Ascending aorta (tissue), 2 donors: ENCODE measurements around the gene SEC22B. TPM values are rescaled to one million over a fixed set of nuclear protein-coding genes. Genes with fewer than 3 reads are reported as not detected.
A peak's percentile ranks its signal among the peaks of the same experiment; 100 is the strongest.
"Not testable (repeated sequence)": the region's sequence is repeated elsewhere in the genome, so short reads cannot be mapped to it uniquely, and the experiment has no call there.

ENCODE experiments used
- DNase-seq, 2 donors: peaks; one replicate each; pipeline ENCODE4 v3.0.0-alpha.2; 2019; ENCODE audit warnings: low spot score in 2 of 2
- H3K27ac ChIP-seq, 2 donors: fragments of 200-600 bp; sonication (generic); one replicate each; pipeline ENCODE4 v1.5.1; 2016 to 2017; ENCODE audit warnings: mild to moderate bottlenecking in 1 of 2
- H3K27me3 ChIP-seq: fragments of 200-600 bp; sonication (generic); one replicate; pipeline ENCODE4 v1.5.1; 2017
- H3K36me3 ChIP-seq, 2 donors: fragments of 200-600 bp; sonication (generic); one replicate each; pipeline ENCODE4 v1.5.1; 2016
- H3K4me1 ChIP-seq, 2 donors: fragments of 200-600 bp; sonication (generic); one replicate each; pipeline ENCODE4 v1.5.1; 2016 to 2017; ENCODE audit warnings: mild to moderate bottlenecking in 1 of 2
- H3K4me3 ChIP-seq, 2 donors: fragments of 200-600 bp; sonication (generic); one replicate each; pipeline ENCODE4 v1.5.1; 2016 to 2017; ENCODE audit warnings: mild to moderate bottlenecking in 1 of 2
- H3K9me3 ChIP-seq, 2 donors: fragments of 200-600 bp; sonication (generic); one replicate each; pipeline ENCODE4 v1.5.1; 2016
- CTCF ChIP-seq, 3 experiments: fragments of 200-600 bp in 2 of 3; fragments of 450-650 bp in 1 of 3; sonication (generic) in 2 of 3; IDR thresholded peaks; one replicate each; pipeline ENCODE4 v1.5.1; 2016 to 2019; ENCODE audit warnings: antibody characterized with exemption in 3 of 3, mild to moderate bottlenecking in 1 of 3, moderate library complexity in 1 of 3
- intact Hi-C: fragments of 100-400 bp; cut with DNase I; formaldehyde crosslinking; loops from one replicate; pipeline ENCODE4 v1.15.1; 2023
- total RNA-seq: library from RNA; depleted of rRNA; stranded (reverse); fragments of >200 nt; gene quantifications from one replicate; pipeline ENCODE4 v1.1.0, GENCODE V29; 2016

Gene SEC22B
- total RNA-seq, 1 donor from 2014 or later: 16.8 TPM

- Histone ChIP-seq H3K9me3 (no peaks in the 10 kb centered on the region), H3K4me3 (peak overlapping the region in 1 of 2 donors; percentile 63), H3K36me3 (no peaks in the 10 kb centered on the region), H3K4me1 (peaks cover 0 to 10% of the 10 kb centered on the region in 2 donors), H3K27me3 (no peaks in the 10 kb centered on the region), H3K27ac (peak overlapping the region; percentile 67)
- intact Hi-C loops: no loop called here
- DNase-seq: no peak
- TF ChIP-seq CTCF (IDR thresholded peaks at IDR 0.05): no peak
Observed at GRCh38 chr1:120178799-120179756, 2.8 kb upstream of the SEC22B start.

- H3K9me3 ChIP-seq, DNase-seq, H3K36me3 ChIP-seq, H3K4me3 ChIP-seq, H3K27me3 ChIP-seq, H3K4me1 ChIP-seq, intact Hi-C loops: not testable (repeated sequence)
- H3K27ac ChIP-seq: peak overlapping the region in 1 of 2 donors; percentile 67
Observed at GRCh38 chr1:120178058-120178457, 1.7 kb upstream of the SEC22B start.

GRCh38 chr1:120175688-120176087 lies 632 bp downstream of the SEC22B start:
- Histone ChIP-seq H3K27ac (peak overlapping the region; percentile 89), H3K4me3 (peak overlapping the region; percentile 87 to 95)
- intact Hi-C loops, H3K4me1 ChIP-seq, DNase-seq, H3K9me3 ChIP-seq, H3K27me3 ChIP-seq, H3K36me3 ChIP-seq: not testable (repeated sequence)

- DNase-seq, H3K9me3 ChIP-seq, intact Hi-C loops, H3K4me1 ChIP-seq, H3K27ac ChIP-seq, H3K4me3 ChIP-seq, H3K27me3 ChIP-seq, H3K36me3 ChIP-seq: not testable (repeated sequence)
Observed at GRCh38 chr1:120164761-120165160, 11.6 kb downstream of the SEC22B start.

GRCh38 chr1:120162015-120162414 lies 14.3 kb downstream of the SEC22B start:
- H3K27me3 ChIP-seq, DNase-seq, H3K27ac ChIP-seq, H3K36me3 ChIP-seq, H3K4me3 ChIP-seq, intact Hi-C loops, H3K9me3 ChIP-seq, H3K4me1 ChIP-seq: not testable (repeated sequence)

- H3K27ac ChIP-seq, H3K4me3 ChIP-seq, intact Hi-C loops, H3K36me3 ChIP-seq, H3K27me3 ChIP-seq, DNase-seq, H3K9me3 ChIP-seq, H3K4me1 ChIP-seq: not testable (repeated sequence)
Observed at GRCh38 chr1:120158495-120158894, 17.8 kb downstream of the SEC22B start.

GRCh38 chr1:120158086-120158485 lies 18.2 kb downstream of the SEC22B start:
- DNase-seq, H3K4me3 ChIP-seq, intact Hi-C loops: not testable (repeated sequence)

GRCh38 chr1:120150138-120150822 lies 26.0 kb downstream of the SEC22B start:
- H3K4me3 ChIP-seq, H3K4me1 ChIP-seq, intact Hi-C loops, DNase-seq, H3K27ac ChIP-seq, H3K27me3 ChIP-seq, H3K9me3 ChIP-seq, H3K36me3 ChIP-seq: not testable (repeated sequence)

More at GRCh38 chr1:120158086-120158485, 18.2 kb downstream of the SEC22B start:
- not testable (repeated sequence) for H3K36me3 ChIP-seq, H3K27me3 ChIP-seq, H3K27ac ChIP-seq, H3K4me1 ChIP-seq, H3K9me3 ChIP-seq

- intact Hi-C loops: loop anchor here (5.0 kb wide), 1 partner anchor 277 kb away; no protein-coding TSS in a partner anchor
- H3K4me1 ChIP-seq, H3K27ac ChIP-seq, H3K9me3 ChIP-seq, H3K36me3 ChIP-seq, DNase-seq, H3K27me3 ChIP-seq, H3K4me3 ChIP-seq: not testable (repeated sequence)
Observed at GRCh38 chr1:120149420-120150059, 26.8 kb downstream of the SEC22B start.
